ENCODE measurements around the gene PLLP. TPM values are rescaled to one million over a fixed set of nuclear protein-coding genes. Genes with fewer than 3 reads are reported as not detected.

PLLP gene
- total RNA-seq, 2 experiments from 2014 or later: not detected

GRCh38 chr16:57264381-57264780 is 20.1 kb downstream of the PLLP start:
- no peak overlapping the region for H3K4me3 Mint-ChIP-seq
- no peaks in the 10 kb centered on the region for H3K27me3 Mint-ChIP-seq
- no peaks in the 10 kb centered on the region for H3K36me3 Mint-ChIP-seq
- CTCF ChIA-PET: no interaction called here
- H3K9me3 Mint-ChIP-seq (ENCODE audit: low read depth): no peaks in the 10 kb centered on the region
- H3K4me1 Mint-ChIP-seq: peaks cover 30% of the 10 kb centered on the region
- ATAC-seq (no peak), DNase-seq (no peak)
- no peak overlapping the region for H3K27ac Mint-ChIP-seq

- Mint-ChIP-seq H3K4me1 (peaks cover 30% of the 10 kb centered on the region), H3K36me3 (no peaks in the 10 kb centered on the region), H3K4me3 (no peak overlapping the region), H3K9me3 (ENCODE audit: low read depth) (no peaks in the 10 kb centered on the region), H3K27me3 (no peaks in the 10 kb centered on the region), H3K27ac (no peak overlapping the region)
- no peak for ATAC-seq
- no peak for DNase-seq
- CTCF ChIA-PET: interaction anchor here (0.7 kb wide), 1 partner anchor 26 kb away, joined by 3 read pairs; no protein-coding TSS in a partner anchor
Measured at GRCh38 chr16:57263541-57264351, 20.7 kb downstream of the PLLP start.

GRCh38 chr16:57262841-57263540 is 21.5 kb downstream of the PLLP start:
- ATAC-seq (no peak), DNase-seq (no peak)
- CTCF ChIA-PET: interaction anchor here (0.7 kb wide), 1 partner anchor 27 kb away, joined by 3 read pairs; no protein-coding TSS in a partner anchor
- Mint-ChIP-seq H3K36me3 (no peaks in the 10 kb centered on the region), H3K27ac (no peak overlapping the region), H3K9me3 (ENCODE audit: low read depth) (no peaks in the 10 kb centered on the region), H3K4me3 (no peak overlapping the region), H3K27me3 (no peaks in the 10 kb centered on the region), H3K4me1 (peaks cover 30% of the 10 kb centered on the region)

- CTCF ChIA-PET: no interaction called here
Measured at GRCh38 chr16:57261806-57262205, 22.7 kb downstream of the PLLP start.

GRCh38 chr16:57260294-57260929 is 24.1 kb downstream of the PLLP start:
- no peaks in the 10 kb centered on the region for H3K36me3 Mint-ChIP-seq
- ATAC-seq (no peak), DNase-seq (no peak)
- H3K4me1 Mint-ChIP-seq: peaks cover 11% of the 10 kb centered on the region
- no peak overlapping the region for H3K4me3 Mint-ChIP-seq
- H3K27me3 Mint-ChIP-seq: no peaks in the 10 kb centered on the region
- CTCF ChIA-PET: interaction anchor here (0.6 kb wide), 1 partner anchor 104 kb away, joined by 3 read pairs; no protein-coding TSS in a partner anchor
- H3K9me3 Mint-ChIP-seq (ENCODE audit: low read depth): no peaks in the 10 kb centered on the region
- peak overlapping the region; percentile 17 for H3K27ac Mint-ChIP-seq

More at GRCh38 chr16:57261806-57262205, 22.7 kb downstream of the PLLP start:
- Mint-ChIP-seq H3K4me1 (peaks cover 23% of the 10 kb centered on the region), H3K27me3 (no peaks in the 10 kb centered on the region), H3K9me3 (ENCODE audit: low read depth) (no peaks in the 10 kb centered on the region), H3K4me3 (no peak overlapping the region), H3K27ac (no peak overlapping the region), H3K36me3 (no peaks in the 10 kb centered on the region)
- DNase-seq (no peak), ATAC-seq (no peak)

GRCh38 chr16:57258910-57259475 is 25.5 kb downstream of the PLLP start:
- DNase-seq (no peak), ATAC-seq (no peak)
- no peak overlapping the region for H3K4me3 Mint-ChIP-seq
- no peak overlapping the region for H3K27ac Mint-ChIP-seq
- H3K27me3 Mint-ChIP-seq: no peaks in the 10 kb centered on the region
- no peaks in the 10 kb centered on the region for H3K9me3 Mint-ChIP-seq (ENCODE audit: low read depth)
- CTCF ChIA-PET: interaction anchor here (0.7 kb wide), 1 partner anchor 443 kb away, joined by 3 read pairs; no protein-coding TSS in a partner anchor
- no peaks in the 10 kb centered on the region for H3K36me3 Mint-ChIP-seq
- H3K4me1 Mint-ChIP-seq: peaks cover 10% of the 10 kb centered on the region

GRCh38 chr16:57258226-57258909 is 26.1 kb downstream of the PLLP start:
- H3K27ac Mint-ChIP-seq: no peak overlapping the region
- no peak for DNase-seq
- H3K9me3 Mint-ChIP-seq (ENCODE audit: low read depth): no peaks in the 10 kb centered on the region
- H3K4me3 Mint-ChIP-seq: no peak overlapping the region
- no peaks in the 10 kb centered on the region for H3K36me3 Mint-ChIP-seq
- no peaks in the 10 kb centered on the region for H3K27me3 Mint-ChIP-seq
- CTCF ChIA-PET: no interaction called here
- H3K4me1 Mint-ChIP-seq: peaks cover 10% of the 10 kb centered on the region
- no peak for ATAC-seq

- no peak for ATAC-seq
- H3K4me3 Mint-ChIP-seq: no peak overlapping the region
- CTCF ChIA-PET: no interaction called here
- no peak overlapping the region for H3K27ac Mint-ChIP-seq
- DNase-seq: no peak
- no peaks in the 10 kb centered on the region for H3K27me3 Mint-ChIP-seq
- peaks cover 10% of the 10 kb centered on the region for H3K4me1 Mint-ChIP-seq
- peaks cover 7% of the 10 kb centered on the region for H3K36me3 Mint-ChIP-seq
- H3K9me3 Mint-ChIP-seq (ENCODE audit: low read depth): peaks cover under 1% of the 10 kb centered on the region
Measured at GRCh38 chr16:57257455-57258070, 26.9 kb downstream of the PLLP start.

GRCh38 chr16:57256601-57257395 is 27.7 kb downstream of the PLLP start:
- no peak overlapping the region for H3K4me3 Mint-ChIP-seq
- no peak overlapping the region for H3K27ac Mint-ChIP-seq
- H3K27me3 Mint-ChIP-seq: no peaks in the 10 kb centered on the region
- no peak for DNase-seq
- H3K9me3 Mint-ChIP-seq (ENCODE audit: low read depth): peaks cover 5% of the 10 kb centered on the region
- no peak for ATAC-seq
- peaks cover 10% of the 10 kb centered on the region for H3K4me1 Mint-ChIP-seq
- peaks cover 15% of the 10 kb centered on the region for H3K36me3 Mint-ChIP-seq
- CTCF ChIA-PET: interaction anchor here (0.5 to 0.9 kb wide), 2 partner anchors 18 to 21 kb away, joined by 3 read pairs; no protein-coding TSS in a partner anchor

- Mint-ChIP-seq H3K4me1 (peaks cover 10% of the 10 kb centered on the region), H3K4me3 (no peak overlapping the region), H3K9me3 (ENCODE audit: low read depth) (peaks cover 5% of the 10 kb centered on the region), H3K36me3 (peaks cover 20% of the 10 kb centered on the region), H3K27me3 (no peaks in the 10 kb centered on the region), H3K27ac (no peak overlapping the region)
- ATAC-seq (no peak), DNase-seq (peak; percentile 16)
- CTCF ChIA-PET: interaction anchor here (0.9 kb wide), 1 partner anchor 22 kb away, joined by 3 read pairs; no protein-coding TSS in a partner anchor
Measured at GRCh38 chr16:57255686-57256415, 28.6 kb downstream of the PLLP start.

GRCh38 chr16:57253466-57253865 is 31.0 kb downstream of the PLLP start:
- ATAC-seq (no peak), DNase-seq (no peak)
- H3K36me3 Mint-ChIP-seq: peaks cover 36% of the 10 kb centered on the region
- H3K9me3 Mint-ChIP-seq (ENCODE audit: low read depth): peaks cover 5% of the 10 kb centered on the region
- no peak overlapping the region for H3K4me3 Mint-ChIP-seq
- H3K27ac Mint-ChIP-seq: no peak overlapping the region
- no peaks in the 10 kb centered on the region for H3K27me3 Mint-ChIP-seq
- H3K4me1 Mint-ChIP-seq: no peaks in the 10 kb centered on the region
- CTCF ChIA-PET: no interaction called here
